Hematopoietic multipotent progenitor cell treated with erythropoietin and hydrocortisone succinate and interleukin-3 and kit ligand, for 8 days (in vitro differentiated cells): ENCODE data around the gene TGFB3.

Experiments
- DNase-seq: peaks from one replicate; pipeline ENCODE4 v3.0.0-alpha.2; 2015

TGFB3 gene

DNA sequence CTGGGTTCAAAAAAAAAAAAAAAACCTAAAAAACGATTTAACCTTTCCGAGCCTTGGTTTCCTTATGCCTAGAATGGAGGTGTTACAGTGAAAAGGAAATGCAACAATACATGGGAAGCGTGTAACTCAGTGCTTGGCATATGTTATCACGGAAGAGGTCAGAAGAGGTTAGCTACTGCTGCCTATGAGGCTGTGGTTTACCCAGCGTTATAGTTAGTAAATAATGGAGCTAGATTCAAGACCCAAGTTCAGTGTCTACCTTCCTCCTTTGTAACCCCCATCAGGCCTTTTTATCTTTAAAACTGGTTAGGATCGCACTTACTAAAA is 4.6 kb upstream of the TGFB3 start:
- DNase-seq = no peak

DNA sequence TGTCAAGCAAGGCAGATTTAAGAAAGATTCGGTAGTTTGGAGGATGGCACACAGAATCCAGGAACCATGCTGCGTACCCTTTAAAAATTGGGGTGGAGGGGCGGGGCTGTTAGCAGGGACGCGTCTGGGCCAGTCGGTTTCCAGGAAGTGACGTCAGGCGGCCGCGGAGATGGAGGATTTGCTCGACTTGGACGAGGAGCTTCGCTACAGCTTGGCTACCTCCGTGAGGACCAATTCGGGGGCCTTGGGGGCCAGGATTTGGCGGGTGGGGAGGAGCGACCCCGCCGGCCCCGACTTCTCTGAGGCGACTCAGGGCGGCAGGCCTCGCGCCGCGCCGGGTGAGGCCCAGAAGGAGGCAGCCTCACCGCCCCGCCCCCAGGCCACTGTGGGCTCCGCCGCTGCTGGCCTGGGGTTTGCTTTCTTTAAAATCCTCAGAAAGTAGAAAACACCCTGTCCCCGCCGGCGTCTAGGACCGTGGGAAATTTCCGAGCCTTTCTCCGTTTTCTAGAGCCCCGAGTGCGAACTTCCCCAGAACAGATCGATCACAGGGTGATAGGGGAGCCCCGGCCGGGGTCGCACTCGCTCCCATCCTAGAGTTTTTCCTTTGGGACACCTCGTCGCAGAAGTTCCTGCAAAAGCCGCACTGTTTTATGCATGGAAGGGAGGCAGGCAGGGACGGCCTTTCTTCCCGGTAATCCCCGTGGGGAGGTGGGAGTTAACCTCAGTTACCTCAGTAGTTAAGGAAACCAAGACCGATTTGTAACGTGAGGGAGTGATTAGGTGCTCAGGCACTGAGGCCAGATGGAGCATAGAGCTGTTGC is 4.0 kb upstream of the TGFB3 start, which contains the start of gene IFT43:
Gene IFT43 (plus strand): TSS at position 146 of the 821 bp plus-strand sequence. CDS start 24 bp downstream, at position 170.
- peak; percentile 83 for DNase-seq

DNA sequence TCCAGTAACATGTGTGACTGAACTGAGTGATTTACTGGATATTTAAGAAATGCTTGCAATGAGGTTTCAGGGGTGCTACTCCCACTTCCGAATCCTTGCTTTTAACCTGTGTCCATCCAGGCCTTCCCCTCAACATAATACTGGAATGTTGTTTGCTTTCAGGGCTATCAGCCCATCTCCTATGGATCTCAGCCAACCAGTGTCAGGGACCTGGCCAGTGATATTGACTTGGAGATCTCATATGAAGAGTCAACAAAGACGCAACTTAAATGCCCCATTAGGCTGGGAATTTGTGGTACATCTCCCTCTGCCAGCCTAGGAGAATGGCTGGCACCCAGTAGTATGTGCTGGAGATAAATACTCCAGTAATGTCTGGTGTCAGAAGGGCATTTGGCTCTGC is 2.9 kb upstream of the TGFB3 start:
- no peak for DNase-seq

DNA sequence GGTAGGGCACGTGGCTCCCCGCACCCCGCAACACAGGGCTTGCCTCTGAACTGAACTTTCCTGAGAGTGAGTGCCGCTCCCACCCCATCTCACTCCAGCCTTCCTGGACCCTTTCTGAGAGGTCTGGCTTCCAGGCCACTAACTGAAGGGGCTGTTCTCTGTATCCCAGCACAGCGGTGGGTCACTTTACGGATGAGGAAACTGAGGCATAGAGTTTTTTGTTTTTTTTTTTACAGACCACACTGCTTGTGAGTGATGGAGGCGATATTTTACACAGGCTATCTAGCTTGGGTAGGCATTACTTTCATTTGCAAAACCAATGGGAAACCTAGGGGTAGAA is 1.2 kb upstream of the TGFB3 start:
- no peak for DNase-seq

DNA sequence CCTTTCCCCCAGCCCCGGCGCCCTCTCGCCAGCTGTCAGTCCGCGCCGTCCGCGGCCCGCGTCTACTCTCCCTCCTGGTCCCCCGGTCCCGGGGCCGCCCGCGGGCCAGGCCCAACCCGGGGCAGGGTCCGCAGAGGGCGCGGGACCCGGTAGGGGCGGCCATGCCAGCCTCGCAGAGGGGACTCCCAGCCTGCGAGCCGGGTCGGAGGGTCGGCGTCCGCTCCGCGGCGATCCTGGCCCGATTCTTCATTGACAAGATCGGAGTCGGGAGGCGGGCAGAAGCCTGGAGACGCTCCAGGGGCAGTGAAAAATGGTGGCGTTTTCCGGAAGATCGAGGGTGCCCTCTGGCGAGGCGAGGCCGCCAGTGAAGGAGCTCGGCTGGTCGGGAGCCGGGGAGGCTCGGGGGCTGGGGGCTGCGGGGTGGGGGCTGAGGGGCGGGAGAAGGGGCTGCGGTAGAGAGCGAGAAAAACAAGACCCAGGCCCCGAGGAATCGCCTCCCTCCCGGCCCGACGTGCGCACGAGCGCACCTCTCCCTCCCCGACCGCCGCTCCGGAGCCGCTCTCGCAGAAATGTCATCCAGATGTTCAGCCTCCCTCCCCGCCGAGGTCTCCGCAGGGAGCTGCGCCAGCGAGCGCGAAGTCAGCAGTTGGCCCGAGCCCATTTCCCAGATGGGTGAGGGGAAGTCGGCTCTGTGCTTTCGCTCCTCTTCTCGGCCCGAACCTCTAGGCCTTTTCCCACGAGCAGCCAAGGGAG is 647 bp upstream of the TGFB3 start:
- peak; percentile 78 for DNase-seq

DNA sequence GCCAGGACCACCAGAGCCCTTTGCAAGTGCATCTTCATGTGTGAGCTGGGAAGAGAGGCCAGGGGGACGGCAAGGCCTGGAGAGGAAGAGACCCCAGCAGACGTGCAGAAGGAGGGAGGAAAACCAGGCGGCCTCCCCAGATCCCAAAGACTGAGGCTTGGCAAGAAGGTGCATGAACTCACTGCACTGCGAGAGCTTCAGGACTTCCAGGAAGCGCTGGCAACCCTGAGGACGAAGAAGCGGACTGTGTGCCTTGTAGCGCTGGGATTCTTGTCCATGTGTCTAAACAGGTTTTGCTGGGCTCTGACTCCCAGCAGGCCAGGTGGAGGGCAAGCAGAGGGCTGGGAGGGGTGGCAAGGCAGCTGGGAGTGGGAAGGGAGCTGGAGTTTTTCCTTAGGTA is 939 bp downstream of the TGFB3 start:
- no peak for DNase-seq

DNA sequence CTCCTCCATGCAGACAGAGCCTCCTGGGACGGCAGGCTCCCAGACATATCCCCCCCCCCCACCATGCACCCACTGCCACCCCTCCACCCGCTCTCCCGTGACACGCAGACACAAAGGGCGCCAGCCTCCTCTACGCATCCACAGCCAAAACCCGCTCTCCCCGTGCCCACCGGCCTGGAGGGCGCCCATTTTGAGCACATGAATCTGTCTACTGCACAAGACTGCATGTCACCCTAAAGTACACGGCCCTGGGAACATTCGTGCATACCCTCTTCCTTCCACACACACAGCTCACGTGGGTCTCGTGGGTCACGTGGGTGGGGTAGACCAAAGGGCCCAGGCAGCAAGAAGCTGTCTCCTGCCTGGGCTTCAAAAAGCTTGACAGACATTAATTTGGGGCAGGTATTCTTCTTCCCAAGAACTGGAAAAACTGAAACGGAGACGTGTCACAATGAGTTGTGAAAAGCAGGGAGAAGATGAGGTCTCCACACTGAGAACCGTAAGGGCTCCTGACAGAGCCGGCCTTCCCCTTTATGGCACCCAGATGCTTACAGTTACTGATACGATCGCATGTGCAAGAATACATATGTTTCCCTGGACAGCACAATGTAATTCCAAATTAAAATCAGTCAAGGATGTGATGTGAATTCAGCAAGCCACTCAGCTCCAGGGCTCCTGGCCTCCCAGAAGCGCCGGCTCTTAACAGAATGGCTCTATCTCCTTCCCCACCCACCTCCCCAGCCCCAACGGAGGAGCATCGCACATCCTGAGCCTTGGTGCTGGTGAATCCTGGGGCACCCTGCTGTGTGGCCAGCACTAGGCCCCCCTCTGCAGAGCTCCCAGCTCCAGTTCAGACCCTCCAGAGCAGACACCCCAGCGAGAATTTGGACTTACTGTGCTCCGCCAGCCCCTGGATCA is 1.9 kb downstream of the TGFB3 start:
- DNase-seq = no peak

DNA sequence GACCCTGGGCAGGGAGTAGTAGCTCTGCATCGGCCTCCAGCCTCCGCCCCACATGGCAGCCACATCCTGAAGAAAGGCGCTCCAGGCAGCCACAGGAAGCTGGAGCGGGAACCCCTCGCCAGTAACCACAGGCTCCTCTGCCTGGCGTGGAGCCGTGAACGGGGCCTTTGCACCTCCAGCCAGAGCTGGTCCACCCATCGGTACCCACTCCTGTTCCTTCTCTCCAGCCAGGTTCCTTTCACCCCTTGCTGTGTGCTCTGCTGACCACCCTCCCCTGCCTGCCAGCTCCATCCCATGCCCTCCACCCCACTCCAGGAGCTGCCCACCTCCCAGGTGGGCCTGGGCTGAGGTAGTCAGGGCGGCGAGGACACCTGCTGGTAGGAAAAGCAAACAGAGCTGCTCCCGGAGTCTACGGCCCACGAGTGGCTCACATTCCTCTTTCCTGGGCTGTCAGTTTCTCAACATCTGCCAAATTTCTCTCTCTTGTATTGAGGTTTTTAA is 2.7 kb downstream of the TGFB3 start:
- peak; percentile 25 for DNase-seq

DNA sequence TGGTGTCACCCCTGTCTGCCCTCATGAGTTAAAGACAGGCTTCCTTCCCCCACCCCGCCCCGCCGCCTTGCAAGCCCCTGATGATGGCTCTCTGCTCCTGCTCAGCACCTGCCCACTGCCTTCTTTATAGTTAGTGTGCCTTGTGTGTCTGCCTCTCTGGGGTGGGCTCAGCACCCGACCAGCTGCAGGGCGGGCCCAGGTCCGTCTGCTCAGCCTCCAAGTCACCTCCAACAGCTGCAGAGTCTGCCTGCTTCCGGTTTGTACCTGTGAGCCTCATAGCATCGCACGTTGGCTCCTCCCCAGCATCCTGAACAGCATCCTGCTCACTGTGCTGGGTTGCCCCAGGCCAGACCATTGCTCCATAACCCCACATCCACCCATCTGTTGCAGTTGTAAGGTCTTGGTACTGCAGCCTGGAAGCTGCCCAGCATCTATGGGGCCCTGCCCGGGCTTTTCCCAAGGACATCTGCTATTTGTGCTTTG is 3.5 kb downstream of the TGFB3 start:
- DNase-seq = no peak

DNA sequence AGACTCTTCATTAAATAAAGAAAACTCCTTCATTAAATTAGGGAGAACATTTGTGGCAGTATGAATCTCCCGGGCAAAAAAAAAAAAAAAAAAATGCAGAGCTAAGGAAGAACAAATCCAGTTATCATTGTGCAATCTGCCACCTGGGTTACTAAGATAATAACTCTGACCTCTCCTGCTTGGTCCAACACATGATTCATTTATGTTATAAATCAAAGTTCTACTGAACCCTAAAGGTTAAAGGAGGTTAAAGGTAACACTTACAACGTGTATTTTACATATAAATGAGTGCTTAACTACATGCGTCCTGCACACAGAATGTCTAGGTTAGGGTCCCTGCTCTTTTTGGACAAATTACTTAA is 4.2 kb downstream of the TGFB3 start:
- no peak for DNase-seq

DNA sequence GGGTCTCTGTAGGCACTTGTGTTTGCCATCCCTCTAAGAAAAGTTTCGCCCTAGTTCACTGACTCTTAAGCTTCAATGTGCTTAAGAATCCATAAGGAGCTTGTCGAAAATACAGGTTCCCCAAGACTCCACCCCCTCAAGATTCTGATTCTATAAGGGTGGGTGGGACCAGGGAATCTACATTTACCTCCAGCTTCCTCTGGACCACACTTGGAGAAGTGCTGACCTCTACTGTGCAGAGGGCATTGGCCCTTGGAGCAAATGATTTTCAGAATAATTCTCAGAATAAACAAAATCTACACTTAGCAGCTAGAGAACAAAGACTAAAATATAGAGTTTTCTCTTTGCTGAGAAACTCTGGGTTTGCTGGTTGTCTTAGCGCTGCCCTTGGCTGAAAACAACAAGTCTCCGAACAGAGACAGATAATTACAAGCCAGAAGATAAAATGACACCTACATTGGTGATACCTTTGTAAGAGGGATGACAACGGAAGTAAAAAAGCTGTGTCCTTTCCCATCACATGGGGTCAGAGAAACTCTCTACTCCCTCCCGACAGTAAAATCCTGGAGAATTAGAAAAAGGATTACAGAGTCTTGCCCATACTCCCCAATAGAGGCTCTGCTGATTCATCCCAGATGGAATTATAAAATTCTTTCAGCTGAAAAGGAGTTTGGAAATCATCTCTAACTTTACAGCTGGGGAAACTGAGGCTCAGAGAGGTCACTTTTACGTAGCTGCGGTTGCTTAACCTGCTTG is 4.8 kb downstream of the TGFB3 start:
- DNase-seq = no peak

DNA sequence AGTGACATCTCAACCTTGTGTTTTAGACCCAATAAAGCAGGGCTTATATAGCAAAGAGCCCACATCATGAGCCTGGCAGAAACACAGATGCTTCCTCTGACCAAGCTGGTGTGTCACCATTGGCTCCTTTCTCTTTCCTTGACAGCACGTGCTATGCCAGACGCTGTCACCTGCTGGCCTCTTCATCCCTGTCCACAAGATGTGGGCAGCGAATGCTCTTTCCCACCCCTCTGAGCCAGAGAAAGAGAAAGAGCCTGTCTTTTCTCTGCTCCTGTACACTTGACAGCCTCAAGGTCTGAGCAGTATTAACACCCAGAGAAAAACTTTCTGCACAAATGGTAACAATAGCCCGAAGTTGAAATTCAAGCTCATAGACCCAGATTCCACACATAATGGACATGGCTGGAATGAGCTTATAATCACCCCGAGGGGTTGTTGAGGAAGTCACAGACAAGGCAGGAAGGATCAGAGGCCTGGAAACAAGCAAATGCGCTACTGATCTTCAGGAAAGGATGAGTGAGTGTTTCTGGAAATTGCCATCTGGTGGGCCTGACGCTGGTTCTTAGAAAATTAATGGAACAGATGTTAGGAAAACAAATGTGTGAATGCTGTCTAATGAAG is 8.9 kb downstream of the TGFB3 start:
- DNase-seq = no peak

DNA sequence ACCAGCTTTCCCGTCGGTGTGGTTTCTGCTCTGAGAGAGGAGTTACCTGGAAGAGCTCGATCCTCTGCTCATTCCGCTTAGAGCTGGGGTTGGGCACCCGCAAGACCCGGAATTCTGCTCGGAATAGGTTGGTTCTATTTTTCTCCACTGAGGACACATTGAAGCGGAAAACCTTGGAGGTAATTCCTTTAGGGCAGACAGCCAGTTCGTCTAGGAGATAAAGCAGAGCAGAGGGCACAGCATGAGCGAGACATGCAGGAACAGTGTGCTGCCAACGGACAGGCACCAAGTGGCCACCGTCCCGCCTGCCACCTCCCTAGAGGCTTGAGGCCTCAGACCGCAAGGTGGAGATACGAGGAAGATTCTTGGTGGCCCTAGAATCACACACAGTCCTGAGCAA is 10.3 kb downstream of the TGFB3 start:
- DNase-seq = no peak

DNA sequence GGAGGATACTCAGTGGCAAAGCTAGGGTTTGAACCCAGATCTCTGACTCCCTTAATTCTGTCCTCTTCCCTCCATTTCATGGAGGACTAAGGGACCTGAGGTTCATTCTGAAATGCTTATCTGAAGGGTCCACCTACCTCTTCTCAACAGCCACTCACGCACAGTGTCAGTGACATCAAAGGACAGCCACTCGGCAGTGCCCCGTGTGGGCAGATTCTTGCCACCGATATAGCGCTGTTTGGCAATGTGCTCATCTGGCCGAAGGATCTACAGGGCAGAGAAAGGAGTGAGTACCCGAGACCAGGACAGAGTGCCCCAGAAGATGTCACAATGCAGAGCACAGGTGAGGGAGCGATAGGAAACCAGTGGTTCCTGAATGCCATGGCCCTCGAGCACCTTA is 10.8 kb downstream of the TGFB3 start:
- no peak for DNase-seq

DNA sequence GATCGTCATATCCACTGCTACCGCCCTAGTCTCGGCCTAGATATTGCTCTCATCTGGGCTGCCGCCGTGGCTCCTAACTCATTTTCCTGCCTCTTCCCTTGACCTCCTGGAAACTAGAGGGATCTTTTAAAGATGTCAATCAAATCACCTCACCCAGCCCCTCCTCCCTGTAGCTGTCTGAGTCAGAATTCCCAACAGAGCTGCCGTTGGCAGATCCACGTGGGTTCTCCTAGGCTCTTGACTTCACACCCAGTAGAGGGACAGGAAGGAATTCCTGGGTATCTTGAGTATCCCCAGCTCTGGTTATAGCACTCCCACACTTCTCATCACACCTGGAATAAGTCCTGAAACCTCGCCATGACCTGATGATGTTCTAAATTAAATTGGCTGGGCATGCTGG is 11.9 kb downstream of the TGFB3 start:
- no peak for DNase-seq

DNA sequence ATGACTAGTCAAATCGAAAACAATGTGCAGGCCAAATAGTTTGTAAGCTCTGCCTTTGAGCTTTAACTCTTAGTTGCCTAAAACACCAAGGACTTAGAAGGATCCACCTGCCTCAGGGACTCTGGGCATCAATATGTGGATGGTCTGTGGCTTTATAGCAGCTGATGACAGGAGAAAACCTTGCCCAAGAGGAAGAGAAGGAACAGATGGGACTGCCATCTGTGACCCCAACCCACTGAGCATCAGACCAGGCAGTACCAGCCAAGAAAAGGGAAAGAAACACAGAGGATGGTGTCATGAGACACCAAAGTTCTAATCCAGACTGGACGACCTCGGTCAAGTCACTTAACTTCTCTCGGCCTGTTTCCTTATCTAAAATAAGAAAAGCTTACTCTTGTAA is 12.7 kb downstream of the TGFB3 start:
- DNase-seq = no peak

DNA sequence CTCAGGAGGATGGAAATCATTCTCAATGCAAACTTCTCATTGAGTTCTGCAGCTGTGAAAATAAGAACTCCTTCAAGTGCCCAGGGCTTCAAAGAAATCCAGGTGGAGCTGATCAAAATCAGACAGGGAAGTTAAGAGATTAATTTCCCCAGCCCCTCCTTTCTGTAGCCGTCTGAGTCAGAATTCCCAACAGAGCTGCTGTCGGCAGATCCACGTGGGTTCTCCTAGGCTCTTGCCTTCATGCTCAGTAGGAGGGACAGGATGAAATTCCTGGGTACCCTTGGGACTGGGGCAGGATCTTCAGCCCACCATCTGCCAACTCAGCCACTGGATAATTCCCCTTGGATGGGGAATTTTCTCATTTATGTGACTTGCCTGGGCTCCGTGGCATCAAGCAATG is 13.3 kb downstream of the TGFB3 start:
- no peak for DNase-seq

DNA sequence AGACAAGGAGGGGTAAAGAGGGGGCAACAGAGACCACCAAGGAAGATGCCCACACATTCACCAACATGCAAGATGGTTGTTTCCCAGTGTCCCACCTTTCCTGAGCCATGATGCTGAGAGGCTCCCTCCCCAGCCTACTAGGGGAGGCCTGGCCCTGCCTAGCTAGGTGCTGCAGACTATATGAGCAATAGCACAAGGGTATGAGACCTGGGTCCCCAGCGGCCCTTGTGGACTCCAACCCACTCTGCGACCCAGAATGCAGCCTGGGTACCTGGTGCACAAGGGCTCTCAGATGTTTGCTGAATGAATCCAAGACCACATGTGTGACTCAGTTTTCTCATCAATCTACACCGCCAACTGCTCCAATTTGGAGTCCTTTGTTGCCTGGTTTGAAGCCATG is 13.9 kb downstream of the TGFB3 start:
- no peak for DNase-seq

DNA sequence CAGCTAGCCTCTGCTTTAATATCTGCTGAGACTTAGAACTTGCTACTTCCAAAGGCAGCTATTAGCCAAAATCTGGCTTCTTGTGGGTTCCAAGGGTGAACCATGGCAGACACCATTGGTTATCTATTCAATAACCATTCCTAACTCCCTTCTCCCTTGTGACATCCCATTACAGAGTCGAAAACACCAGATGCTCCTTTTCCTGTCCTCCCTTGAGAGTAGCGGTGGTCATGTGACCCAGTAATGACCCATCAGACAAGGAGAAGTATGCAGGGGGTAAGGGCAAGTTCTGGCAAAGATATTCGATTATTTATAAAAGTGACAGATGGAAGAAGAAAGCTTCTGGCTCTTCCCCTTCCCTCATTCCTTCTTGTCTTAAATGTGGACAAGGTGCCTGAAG is 20.1 kb downstream of the TGFB3 start:
- DNase-seq = no peak

DNA sequence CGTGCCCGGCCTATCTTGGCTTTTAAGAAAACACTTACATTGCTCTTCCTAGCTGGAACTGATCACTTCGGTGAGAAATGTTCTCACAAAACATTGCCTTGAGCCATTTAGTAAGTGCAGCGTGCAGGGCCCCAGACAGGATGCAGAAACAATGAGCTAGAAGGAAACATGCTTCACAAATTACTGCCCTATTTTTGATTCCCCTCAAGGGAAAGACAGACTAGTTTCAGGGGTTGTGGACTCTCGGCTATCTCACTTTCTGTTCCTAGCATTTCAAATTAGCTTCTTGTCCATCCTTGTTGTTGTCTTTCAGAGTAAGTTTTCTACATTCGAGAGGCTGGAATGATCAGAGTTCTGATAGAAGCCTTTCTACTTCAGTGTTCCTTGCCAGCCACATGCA is 21.6 kb downstream of the TGFB3 start:
- no peak for DNase-seq

DNA sequence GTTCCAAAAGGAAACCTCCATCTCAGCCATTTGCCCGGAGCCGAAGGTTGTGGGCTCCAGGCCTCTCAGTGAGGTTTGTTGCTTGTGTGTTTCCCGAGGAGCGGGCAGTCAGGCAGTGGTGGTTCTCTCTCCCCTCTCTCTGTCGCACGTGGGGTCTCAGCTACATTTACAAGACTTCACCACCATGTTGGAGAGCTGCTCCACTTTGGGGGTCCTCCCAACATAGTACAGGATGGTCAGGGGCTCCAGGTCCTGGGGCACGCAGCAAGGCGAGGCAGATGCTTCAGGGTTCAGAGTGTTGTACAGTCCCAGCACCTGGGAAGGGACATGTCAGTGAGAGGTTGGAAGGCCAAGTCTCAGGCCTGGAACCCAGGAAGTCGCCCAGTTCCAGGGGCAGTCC is 22.8 kb downstream of the TGFB3 start:
- DNase-seq = no peak

DNA sequence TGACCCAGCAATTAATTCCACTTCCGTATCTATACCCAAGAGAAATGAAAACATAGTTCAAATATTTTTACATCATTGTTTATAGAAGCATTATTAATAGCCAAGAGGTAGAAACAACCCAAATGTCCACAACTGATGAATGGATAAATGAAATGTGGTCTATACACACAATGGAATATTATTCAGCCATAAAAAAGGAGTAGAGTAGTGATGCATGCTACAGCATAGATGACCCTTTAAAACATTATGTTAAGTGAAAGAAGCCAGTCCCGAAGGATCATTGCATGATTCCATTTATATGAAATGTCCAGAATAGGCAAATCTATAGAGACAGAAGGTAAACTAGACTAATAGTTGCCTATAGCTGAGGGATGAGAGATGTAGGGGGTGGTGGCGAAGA is 29.3 kb downstream of the TGFB3 start:
- DNase-seq = no peak
